Activated naive CD4-positive, alpha-beta T cell (primary cell): Measurements from ENCODE around the gene RPS3.
"Not testable (repeated sequence)": the region's sequence is repeated elsewhere in the genome, so short reads cannot be mapped to it uniquely, and the experiment has no call there.

Experiments used
- DNase-seq, 4 experiments: peaks; one replicate each; lab custom pipeline; 2025; lab: John Stamatoyannopoulos, UW

Gene RPS3

DNA sequence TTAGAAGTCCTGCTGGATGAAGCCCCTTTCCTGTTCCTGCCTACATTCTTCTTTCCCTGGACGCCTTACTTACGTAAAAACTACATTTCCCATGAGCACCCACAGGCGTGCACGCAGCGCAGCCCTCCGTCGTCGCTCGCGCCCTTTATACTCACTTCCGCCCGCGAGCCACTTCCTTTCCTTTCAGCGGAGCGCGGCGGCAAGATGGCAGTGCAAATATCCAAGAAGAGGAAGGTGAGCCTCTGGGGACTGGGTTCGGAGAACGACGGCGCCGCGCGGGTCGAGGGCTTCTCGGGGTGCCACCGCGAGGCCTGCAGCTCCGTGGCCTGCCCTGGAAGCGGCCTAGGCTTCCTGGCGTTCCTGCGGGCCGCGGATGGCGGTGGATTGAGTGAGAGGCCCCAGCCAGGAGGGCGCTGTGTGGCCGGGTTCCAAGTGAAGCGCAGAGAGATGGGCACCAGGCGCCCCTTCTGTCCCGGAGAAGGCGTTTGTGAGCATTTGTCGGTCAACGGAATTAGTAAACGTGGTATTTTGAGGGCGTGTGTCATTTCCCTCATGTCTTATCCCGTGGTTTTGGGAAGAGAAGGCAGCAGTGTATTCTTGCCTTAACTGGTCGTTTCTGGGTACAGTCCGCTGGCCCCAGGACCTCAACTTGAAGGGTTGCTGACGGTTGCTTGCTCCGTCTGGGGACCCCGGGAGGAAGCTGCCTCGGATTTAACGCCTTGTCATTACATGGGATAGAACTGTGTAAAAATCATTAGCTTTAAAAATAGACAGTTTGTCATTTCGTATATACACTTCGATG is at the start of gene RPS3:
Gene RPS3 (plus strand): TSS at position 175 of the 802 bp plus-strand sequence. CDS start 30 bp downstream, at position 205.
- DNase-seq = peak; percentile 64 to 80 (median 77)

DNA sequence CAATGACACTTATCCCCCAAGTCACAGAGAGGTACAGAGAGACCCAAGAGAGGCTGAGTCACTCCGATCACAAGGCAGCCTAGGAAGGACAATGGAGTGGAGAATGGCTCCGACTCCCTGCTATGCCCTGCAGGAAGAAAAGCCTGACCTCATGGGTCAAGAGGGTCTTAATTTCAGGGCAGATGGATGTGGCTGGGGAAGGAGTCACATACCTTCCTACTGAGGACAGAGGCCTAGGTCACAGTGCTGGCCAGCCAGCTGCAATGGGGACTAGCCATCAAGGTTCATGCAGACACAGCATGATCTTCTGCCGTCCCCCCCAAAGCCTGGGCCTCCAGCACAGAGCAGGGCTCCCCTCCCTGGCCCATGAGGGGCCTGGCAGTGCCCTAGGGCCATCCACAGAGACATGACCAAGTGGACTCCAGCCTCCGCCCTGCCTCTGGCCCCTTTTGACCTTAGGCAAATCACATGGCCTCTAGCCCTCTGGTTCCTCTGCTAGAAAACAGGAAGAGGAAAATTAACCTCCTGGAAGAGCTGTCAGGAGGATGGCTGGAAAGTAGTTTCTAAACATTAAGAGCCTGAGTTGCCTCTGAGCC is 49.7 kb upstream of the RPS3 start:
- no peak for DNase-seq

DNA sequence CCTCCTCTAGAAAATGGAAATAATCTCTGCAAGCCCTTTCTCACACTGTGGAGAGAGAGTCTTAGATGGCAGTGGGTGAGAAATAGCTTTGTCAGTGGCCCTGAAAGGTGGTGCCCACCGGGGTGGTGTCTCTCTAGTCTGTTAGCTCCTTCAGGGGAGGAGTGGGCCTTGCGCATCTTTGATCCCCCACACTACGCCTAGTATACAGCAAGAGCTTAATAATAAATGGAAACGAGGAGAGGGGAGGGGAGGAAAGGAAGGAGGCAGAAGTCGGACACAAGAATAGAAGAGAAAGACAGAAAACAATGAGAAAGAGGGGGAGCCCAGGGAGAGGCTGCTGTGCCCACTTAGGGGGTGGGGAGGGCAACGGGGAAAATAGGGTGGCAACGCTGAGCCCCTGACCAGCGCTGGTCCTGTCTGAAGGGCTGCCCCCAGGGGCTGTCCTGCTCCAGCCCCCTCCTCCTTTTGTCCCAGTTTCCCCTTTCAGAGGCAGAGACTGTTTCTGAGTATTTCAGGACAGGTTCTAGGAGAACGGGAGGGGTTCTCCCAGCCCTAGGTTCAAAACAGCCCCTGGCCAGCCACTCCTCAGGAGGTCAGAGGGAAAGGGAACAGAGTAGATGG is 49.1 kb upstream of the RPS3 start:
- no peak for DNase-seq

DNA sequence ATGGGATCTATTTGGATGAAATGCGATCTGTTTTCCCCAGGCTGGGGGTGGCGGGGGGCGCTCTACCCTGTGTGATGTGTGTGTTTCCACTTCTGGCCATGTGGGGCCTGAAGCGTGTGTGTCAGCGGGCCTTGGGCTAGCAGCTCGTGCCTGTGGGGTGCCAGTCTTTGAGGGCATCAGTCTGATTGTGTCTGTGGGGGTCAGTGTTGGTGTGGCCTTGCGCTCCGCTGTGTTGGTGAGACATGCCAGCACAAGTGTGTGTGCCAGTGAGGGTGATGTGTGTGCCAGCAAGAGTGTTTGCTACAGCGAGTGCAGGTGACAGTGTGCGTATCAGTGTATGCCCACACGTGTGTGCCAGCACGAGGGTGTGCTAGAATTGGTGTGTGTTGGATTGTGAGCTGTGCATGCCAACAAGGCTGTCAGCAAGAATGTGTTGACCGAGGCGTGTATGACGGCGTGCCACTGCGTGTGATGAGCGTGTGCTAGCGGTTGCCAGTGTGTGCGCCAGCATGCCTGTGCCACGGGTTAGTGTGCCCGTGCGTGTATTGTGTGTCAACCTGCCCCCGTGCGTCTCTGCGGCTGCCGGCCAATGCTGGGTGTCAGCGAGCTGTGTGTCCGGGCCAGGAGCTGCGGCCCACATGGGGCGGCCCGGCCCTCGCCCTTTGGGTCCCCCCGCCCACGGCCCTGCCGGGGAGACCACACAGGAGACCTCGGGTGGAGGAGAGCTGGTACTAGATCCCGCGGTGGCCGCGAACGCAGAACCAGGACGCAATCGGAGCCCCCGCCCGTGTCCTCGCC is 48.4 kb upstream of the RPS3 start:
- DNase-seq = peak in 1 of 4 experiments; percentile 34

DNA sequence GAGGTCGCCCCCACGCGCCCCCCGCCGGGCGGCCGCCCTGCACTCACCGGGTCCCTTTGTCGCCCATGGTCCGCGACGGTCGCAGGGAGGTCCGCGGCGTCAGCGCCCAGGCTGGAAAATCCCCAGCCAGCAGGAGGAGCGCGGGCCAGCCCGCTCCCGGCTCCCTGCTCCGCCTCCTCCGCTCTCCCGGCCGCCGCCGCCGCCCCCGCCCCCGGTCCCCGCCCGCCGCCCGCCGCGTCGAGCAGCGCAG is 47.9 kb upstream of the RPS3 start, which contains the start of gene ARRB1:
Gene ARRB1 (minus strand): TSS at position 121 of the 250 bp plus-strand sequence. CDS start 54 bp downstream, at position 67.
- DNase-seq = no peak

DNA sequence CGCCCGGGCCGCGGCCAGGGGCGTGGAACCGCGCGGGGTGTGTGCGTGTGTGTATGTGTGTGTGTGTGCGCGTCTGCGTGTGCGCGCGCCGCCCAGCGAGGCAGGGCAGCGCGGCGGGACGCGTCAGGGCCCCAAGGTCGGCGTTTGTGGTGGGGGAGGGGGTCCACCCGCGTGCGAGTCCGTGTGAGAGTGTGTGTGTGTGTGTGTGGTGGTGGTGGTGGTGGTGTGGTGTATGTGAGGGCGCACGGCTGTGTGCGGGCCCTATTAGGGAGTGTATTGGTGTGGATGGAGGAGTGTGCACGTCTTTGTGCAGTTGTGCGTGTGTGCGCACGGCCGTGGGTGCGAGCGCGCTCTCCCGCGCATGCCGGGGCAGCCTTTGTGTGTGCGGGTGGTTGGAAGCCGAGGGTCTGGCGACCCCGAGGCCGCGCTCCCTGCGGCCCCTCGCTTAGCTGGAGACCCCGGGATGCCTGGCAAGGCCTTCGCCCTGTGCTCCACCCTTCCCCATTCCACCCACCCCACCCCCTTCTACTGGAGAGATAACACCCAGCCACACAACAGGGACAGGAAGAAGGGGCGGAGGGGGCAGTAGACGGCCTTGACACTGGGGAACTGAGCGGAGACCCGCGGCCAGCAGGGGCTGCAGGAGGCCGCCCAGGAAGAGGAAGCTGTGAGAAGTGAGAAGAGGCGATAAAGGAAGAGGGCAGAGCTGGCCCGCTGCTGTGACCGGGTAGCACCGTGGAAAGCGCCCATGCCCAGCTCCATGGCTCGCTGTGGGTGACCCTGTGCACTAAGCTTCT is 47.3 kb upstream of the RPS3 start:
- DNase-seq = peak in 2 of 4 experiments; percentile 29 to 51

DNA sequence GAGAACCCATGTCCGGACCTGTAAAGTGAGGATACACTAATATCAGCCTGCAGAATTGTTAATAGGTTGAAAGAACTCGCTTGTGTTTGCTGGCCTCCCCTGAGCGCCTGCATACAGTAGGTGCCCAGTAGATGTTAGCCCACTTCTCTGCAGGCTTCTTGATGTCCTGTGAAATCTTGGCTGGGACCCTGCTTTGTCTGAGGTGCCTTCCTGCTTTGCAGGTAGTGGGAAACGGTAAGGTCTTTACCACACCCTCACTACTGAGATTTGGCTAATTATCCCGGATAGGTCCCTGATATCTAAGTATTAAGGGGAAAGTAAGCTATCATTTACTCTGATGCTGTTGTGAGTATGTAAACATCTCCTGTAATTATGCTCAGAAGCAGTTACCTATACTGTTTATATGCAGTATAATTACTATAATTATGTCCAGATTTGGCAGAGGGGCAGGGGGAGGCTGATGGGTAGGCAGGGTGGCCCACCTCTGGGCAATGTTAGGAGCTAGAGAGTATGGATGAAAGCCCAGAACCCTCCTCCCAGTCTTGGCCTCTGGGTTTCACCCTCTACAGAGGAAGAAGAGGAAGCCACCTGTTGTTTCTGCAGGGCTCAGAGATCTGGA is 46.6 kb upstream of the RPS3 start:
- no peak for DNase-seq

DNA sequence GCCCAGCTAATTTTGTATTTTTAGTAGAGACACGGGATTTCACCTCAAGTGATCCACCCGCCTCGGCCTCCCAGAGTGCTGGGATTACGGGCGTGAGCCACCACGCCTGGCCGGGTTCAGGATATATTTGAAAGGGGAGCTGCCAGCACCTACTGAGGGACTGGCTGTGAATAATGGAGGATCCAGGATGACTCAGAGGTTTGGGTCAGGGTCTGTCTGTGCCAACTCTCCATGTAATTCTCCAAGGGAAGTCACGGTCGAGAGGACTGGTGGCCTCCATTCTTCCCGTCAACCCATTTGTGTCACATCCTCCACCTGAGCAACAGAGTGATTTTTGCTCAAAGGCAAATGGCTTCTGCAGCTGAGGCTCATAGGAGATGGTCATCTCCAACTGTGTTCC is 44.3 kb upstream of the RPS3 start:
- DNase-seq = no peak

DNA sequence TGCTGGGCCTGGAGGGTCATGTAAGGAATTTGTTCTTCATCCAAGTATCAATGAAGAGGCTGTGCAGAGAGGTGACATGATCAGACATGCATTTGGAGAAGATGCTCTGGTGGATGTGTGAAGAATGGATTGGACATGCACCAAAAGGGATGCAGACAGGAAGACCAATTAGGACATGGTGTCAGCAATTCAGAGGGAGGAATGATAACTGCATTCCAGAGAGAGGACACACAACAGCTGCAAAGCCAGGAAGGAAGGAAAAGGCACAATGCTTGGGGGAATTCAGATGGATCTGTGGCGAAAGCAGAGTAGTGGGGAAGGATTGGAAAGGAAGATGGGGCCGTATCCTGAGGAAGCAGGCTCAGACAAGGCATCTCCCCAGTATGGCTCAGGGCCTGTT is 42.7 kb upstream of the RPS3 start:
- no peak for DNase-seq

DNA sequence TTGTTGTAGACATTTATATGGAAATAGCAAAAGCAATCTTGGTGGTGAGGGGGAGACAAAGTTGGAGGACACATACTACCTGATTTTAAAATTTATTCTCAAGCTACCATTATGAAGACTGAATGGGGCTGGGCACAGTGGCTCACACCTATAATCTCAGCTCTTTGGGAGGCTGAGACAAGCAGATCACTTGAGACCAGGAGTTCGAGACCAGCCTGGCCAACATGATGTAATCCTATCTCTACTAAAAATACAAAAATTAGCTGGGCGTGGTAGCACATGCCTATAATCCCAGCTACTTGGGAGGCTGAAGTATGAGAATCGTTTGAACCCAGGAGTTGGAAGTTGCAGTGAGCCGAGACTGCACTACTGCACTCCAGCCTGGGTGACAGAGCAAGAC is 37.0 kb upstream of the RPS3 start:
- DNase-seq = not testable (repeated sequence)

DNA sequence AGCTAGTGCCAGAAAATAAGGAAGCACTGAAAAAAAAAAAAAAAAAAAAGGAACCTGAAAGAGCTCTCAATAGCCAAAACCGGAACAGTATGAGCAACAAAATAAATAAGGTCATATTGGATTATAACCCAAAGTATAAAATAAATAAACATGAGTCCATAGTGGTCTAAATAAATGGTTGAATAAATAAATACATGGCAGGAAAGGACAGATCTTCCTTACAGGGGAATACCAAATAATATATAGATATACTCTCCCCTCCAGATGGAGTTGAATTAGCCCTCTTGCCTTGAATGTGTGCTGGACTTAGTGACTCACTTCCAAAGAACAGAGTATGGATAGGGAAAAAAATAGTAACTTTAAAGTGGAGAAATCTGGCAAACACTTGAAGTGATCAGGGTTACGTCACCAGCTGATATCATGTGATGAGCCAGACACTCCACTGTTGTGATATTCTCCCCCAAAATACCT is 33.6 kb upstream of the RPS3 start:
- no peak for DNase-seq

DNA sequence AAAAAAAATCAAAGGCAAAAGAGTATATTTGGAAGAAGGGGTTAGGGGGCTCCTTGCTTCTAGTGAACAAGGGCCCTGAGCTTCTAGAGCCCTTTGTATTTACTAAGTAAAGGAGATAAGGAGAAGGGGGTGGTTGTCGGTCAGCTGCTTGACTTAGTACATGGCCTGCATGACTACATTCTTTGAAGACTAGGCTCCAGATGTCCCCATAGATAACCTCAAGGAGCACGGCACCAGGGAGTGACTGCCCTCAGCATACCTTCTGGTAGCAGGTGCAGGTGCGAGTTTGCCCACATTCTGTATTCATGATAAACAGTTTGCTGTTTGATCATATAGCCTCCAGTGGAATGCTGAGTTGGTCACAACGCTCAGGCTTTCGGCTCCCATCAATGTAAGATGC is 32.5 kb upstream of the RPS3 start:
- not testable (repeated sequence) for DNase-seq

DNA sequence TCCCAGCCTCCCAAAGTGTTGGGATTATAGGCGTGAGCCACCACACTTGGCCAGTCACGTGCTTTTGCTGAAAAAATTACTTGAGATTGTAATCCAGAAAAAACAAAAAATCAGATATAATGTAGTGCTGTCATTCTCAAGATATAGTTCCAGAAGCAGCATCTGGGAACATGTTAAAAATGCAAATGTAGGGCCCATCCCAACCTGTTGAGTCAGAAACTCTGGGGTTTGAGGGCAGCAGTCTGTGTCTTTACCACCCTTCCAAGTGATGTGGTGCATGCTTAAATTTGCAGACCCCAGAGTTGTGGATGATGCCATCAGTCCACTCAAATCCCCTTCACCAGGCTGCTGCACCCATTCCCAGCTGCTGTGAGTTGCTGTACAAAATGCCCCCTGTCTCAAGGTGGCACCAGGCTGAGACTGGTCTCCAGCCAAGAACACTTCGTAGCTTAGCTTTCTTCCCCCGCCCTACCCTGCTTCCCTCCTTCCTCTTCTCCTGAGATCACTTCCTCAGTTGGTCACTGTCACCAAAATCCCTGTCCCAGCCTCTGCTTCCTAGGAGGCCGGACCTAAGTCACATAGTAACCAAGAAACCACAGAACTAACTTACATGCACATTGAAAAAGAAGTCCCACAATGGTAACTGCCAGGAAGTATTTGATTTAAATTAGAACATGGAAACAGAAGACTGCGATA is 29.6 kb upstream of the RPS3 start:
- no peak for DNase-seq

DNA sequence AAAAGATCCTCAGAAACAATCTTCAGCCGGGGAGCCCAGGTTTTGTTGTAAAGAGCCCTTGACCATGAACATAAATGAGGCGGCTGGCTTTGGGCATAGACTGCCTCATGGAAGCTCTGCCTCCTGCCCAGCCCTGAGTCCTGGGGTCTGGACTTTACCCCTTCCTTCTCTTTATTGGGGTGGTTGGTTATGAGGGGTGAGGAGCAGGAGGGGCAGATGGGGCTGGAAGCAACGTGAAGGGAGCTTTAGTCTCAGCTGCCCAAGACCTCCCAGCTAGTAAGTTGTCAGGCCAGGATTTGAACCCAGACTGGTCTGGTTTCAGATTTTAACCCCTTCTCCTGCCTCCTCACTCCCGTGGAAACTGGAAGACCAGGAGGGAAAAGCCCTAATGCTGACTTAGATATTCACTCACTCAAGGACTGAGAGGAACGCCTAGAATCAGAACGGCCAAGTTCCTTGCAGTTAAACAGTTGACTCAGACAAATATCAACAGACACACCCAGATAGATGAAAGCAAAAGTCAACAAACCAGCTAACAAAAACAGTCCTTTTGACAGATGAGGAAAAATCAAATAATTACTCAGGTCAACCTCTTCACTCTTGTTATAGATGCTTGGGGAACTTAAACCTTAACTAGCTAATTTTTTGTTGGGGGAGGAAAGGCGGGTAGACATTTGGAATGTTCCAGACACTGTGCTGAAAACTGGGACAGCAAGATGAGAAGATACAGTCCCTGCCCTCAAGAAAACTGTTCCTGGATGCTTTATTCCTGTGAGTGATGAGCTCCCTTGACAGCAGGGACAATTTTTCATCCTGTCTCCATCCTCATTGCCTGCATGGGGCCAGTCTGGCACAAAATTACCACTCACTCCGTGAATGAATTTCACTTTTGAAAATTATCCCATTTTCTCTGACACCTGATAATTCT is 27.1 kb upstream of the RPS3 start:
- DNase-seq = no peak

DNA sequence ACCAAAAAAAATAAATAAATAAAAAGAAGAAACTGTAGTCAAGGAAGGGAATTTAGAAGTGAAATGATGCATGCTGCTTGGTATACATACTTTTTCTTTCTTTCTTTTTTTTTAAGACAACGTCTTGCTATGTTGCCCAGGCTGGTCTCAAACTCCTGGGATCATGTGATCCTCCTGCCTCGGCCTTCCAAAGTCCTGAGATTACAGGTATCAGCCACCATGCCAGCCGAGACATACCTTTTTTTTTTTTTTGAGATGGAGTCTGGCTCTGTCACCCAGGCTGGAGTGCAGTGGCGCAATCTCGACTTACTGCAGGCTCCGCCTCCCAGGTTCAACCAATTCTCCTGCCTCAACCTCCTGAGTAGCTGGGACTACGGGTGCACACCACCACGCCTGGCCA is 26.1 kb upstream of the RPS3 start:
- no peak for DNase-seq

DNA sequence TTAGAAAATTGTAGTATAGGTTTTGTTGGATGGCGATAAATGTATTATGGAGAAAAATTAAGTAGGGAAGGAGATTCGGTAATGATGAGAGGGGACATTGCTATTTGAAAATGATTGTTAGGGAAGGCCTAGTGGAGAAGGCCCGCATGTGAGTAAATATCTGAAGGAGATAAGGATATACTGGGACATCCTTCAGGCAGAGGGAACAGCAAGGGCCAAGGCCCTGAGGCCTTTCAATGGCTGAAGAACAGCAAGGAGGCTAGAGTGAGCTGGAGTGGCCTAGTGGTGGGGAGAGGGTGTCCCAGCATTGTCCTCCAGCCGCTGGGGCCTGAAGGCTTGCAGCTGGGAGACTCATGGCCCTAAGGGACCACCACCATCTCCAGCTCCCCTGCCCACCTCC is 24.7 kb upstream of the RPS3 start:
- no peak for DNase-seq

DNA sequence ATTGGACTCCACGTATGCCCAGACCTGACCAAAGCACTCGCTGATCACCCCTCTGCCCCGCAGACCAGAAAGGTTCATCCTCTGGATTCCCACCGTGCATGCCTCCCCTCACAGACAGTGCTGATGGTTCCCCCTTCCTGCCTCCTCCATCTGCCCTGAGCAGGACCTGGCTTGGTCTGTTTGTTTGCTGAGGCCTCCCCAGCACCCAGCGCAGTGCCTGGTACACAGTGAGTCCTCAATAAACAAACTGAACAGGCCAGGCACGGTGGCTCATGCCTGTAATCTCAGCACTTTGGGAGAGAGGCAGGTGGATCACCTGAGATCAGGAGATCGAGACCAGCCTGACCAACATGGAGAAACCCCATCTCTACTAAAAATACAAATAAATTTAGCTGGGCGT is 23.7 kb upstream of the RPS3 start:
- no peak for DNase-seq

DNA sequence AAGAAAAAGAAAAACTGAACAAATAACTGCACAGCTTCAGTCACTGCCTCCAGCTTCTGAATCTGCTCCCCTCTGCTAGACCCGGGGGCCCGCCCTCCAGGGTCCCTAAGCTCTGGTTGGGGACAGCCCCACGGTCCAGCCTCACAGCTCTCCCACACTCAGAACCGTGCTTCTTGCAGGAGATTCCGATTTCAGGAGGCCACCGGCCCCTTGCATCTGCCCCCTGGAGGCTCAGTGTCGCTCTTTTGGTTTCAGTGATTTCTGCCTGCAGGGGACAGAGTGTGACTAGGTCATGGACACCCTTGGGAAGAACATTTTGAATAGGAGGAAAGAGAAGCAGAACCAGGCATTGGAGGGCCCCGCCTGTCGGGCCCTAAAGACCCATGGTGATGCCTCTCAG is 23.1 kb upstream of the RPS3 start:
- DNase-seq = no peak

DNA sequence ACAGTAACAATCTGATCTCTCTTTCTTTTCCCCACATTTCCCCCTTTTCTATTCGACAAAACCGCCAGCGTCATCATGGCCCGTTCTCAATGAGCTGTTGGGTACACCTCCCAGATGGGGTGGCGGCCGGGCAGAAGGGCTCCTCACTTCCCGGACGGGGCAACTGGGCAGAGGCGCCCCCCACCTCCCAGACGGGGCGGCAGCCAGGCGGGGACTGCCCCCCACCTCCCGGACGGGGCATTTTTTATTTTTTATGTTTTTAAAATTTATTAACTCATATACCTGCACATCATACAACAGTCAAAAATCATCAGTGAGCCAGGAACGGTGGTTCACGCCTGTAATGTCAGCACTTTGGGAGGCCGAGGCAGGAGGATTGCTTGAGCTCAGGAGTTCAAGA is 20.5 kb upstream of the RPS3 start:
- not testable (repeated sequence) for DNase-seq
